SH-SY5Y (cell line): Measurements from ENCODE around the gene PPM1H.

ENCODE experiments used
- GATA2 ChIP-seq: IDR thresholded peaks from 2 replicates; pipeline ENCODE4 v1.6.1; 2011; ENCODE audit warnings: mild to moderate bottlenecking, low read depth, low read length
- GATA3 ChIP-seq: IDR thresholded peaks from 2 replicates; pipeline ENCODE4 v1.6.1; 2011; ENCODE audit warnings: low read depth, mild to moderate bottlenecking, low read length, moderate library complexity

GRCh38 chr12:62827855-62828254 lies 107.1 kb downstream of the PPM1H start:
- TF ChIP-seq GATA2: no peak
- no peak for TF ChIP-seq GATA3
